Measurements from ENCODE around the gene AMN1. TPM values are rescaled to one million over a fixed set of nuclear protein-coding genes. Genes with fewer than 3 reads are reported as not detected.

The AMN1 gene
- total and polyA plus RNA-seq, 2 experiments from 2014 or later, result 12.6 to 17.7 TPM

GRCh38 chr12:31722580-31722979, 6.2 kb downstream of the AMN1 start:
- Histone ChIP-seq H2AFZ (no peak overlapping the region), H4K20me1 (replicated peaks; ENCODE audit: insufficient read depth) (no peaks in the 10 kb centered on the region), H3K4me2 (no peak overlapping the region), H3K36me3 (ENCODE audit: insufficient read depth) (no peaks in the 10 kb centered on the region), H3K4me1 (ENCODE audit: insufficient read depth) (peaks cover 9% of the 10 kb centered on the region), H3K9me2 (ENCODE audit: insufficient read depth) (no peaks in the 10 kb centered on the region; the same call in 1 of the 2 replicates), H3K27me3 (ENCODE audit: insufficient read depth) (no peaks in the 10 kb centered on the region), H3K79me2 (replicated peaks; ENCODE audit: insufficient read depth) (no peaks in the 10 kb centered on the region), H3K4me3 (no peak overlapping the region), H3F3A (replicated peaks; ENCODE audit: low read depth) (no peaks in the 10 kb centered on the region), H3K27ac (ENCODE audit: low read depth) (no peak overlapping the region)
- Mint-ChIP-seq H3K4me3 (no peak overlapping the region), H3K27me3 (ENCODE audit: insufficient read depth, low read depth, poor library complexity) (peaks cover 6% of the 10 kb centered on the region), H3K27ac (no peak overlapping the region), H3K9me3 (peaks cover 4% of the 10 kb centered on the region; the same call in 2 of the 3 replicates), H3K36me3 (ENCODE audit: low read depth) (peaks cover 15% of the 10 kb centered on the region; the same call in 2 of the 3 replicates), H3K4me1 (peaks cover 15% of the 10 kb centered on the region)
- DNase-seq (ENCODE audit: low spot score) (no peak), ATAC-seq (no peak)
- TF ChIP-seq EZH2phosphoT487 (IDR thresholded peaks at IDR 0.05; ENCODE audit: unreplicated experiment) (no peak), ZNF114 (CRISPR knock-in tag; IDR thresholded peaks at IDR 0.05) (no peak), CTCF (conservative IDR thresholded peaks at IDR 0.05; ENCODE audit: low read depth in 2 of 2) (no peak), POLR2AphosphoS5 (IDR thresholded peaks at IDR 0.05; ENCODE audit: low read depth) (no peak), ZNF331 (CRISPR knock-in tag; IDR thresholded peaks at IDR 0.05; ENCODE audit: low read depth) (no peak), JUNB (IDR thresholded peaks at IDR 0.05; ENCODE audit: unreplicated experiment) (no peak), NANOG (IDR thresholded peaks at IDR 0.05; ENCODE audit: borderline replicate concordance) (no peak)
- TF ChIP-seq, protein P1, sequence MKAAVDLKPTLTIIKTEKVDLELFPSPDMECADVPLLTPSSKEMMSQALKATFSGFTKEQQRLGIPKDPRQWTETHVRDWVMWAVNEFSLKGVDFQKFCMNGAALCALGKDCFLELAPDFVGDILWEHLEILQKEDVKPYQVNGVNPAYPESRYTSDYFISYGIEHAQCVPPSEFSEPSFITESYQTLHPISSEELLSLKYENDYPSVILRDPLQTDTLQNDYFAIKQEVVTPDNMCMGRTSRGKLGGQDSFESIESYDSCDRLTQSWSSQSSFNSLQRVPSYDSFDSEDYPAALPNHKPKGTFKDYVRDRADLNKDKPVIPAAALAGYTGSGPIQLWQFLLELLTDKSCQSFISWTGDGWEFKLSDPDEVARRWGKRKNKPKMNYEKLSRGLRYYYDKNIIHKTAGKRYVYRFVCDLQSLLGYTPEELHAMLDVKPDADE (IDR thresholded peaks at IDR 0.05), result no peak
- TF ChIP-seq, protein P2, sequence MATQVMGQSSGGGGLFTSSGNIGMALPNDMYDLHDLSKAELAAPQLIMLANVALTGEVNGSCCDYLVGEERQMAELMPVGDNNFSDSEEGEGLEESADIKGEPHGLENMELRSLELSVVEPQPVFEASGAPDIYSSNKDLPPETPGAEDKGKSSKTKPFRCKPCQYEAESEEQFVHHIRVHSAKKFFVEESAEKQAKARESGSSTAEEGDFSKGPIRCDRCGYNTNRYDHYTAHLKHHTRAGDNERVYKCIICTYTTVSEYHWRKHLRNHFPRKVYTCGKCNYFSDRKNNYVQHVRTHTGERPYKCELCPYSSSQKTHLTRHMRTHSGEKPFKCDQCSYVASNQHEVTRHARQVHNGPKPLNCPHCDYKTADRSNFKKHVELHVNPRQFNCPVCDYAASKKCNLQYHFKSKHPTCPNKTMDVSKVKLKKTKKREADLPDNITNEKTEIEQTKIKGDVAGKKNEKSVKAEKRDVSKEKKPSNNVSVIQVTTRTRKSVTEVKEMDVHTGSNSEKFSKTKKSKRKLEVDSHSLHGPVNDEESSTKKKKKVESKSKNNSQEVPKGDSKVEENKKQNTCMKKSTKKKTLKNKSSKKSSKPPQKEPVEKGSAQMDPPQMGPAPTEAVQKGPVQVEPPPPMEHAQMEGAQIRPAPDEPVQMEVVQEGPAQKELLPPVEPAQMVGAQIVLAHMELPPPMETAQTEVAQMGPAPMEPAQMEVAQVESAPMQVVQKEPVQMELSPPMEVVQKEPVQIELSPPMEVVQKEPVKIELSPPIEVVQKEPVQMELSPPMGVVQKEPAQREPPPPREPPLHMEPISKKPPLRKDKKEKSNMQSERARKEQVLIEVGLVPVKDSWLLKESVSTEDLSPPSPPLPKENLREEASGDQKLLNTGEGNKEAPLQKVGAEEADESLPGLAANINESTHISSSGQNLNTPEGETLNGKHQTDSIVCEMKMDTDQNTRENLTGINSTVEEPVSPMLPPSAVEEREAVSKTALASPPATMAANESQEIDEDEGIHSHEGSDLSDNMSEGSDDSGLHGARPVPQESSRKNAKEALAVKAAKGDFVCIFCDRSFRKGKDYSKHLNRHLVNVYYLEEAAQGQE (IDR thresholded peaks at IDR 0.05; ENCODE audit: unreplicated experiment), result no peak
- TF ChIP-seq, protein P3, sequence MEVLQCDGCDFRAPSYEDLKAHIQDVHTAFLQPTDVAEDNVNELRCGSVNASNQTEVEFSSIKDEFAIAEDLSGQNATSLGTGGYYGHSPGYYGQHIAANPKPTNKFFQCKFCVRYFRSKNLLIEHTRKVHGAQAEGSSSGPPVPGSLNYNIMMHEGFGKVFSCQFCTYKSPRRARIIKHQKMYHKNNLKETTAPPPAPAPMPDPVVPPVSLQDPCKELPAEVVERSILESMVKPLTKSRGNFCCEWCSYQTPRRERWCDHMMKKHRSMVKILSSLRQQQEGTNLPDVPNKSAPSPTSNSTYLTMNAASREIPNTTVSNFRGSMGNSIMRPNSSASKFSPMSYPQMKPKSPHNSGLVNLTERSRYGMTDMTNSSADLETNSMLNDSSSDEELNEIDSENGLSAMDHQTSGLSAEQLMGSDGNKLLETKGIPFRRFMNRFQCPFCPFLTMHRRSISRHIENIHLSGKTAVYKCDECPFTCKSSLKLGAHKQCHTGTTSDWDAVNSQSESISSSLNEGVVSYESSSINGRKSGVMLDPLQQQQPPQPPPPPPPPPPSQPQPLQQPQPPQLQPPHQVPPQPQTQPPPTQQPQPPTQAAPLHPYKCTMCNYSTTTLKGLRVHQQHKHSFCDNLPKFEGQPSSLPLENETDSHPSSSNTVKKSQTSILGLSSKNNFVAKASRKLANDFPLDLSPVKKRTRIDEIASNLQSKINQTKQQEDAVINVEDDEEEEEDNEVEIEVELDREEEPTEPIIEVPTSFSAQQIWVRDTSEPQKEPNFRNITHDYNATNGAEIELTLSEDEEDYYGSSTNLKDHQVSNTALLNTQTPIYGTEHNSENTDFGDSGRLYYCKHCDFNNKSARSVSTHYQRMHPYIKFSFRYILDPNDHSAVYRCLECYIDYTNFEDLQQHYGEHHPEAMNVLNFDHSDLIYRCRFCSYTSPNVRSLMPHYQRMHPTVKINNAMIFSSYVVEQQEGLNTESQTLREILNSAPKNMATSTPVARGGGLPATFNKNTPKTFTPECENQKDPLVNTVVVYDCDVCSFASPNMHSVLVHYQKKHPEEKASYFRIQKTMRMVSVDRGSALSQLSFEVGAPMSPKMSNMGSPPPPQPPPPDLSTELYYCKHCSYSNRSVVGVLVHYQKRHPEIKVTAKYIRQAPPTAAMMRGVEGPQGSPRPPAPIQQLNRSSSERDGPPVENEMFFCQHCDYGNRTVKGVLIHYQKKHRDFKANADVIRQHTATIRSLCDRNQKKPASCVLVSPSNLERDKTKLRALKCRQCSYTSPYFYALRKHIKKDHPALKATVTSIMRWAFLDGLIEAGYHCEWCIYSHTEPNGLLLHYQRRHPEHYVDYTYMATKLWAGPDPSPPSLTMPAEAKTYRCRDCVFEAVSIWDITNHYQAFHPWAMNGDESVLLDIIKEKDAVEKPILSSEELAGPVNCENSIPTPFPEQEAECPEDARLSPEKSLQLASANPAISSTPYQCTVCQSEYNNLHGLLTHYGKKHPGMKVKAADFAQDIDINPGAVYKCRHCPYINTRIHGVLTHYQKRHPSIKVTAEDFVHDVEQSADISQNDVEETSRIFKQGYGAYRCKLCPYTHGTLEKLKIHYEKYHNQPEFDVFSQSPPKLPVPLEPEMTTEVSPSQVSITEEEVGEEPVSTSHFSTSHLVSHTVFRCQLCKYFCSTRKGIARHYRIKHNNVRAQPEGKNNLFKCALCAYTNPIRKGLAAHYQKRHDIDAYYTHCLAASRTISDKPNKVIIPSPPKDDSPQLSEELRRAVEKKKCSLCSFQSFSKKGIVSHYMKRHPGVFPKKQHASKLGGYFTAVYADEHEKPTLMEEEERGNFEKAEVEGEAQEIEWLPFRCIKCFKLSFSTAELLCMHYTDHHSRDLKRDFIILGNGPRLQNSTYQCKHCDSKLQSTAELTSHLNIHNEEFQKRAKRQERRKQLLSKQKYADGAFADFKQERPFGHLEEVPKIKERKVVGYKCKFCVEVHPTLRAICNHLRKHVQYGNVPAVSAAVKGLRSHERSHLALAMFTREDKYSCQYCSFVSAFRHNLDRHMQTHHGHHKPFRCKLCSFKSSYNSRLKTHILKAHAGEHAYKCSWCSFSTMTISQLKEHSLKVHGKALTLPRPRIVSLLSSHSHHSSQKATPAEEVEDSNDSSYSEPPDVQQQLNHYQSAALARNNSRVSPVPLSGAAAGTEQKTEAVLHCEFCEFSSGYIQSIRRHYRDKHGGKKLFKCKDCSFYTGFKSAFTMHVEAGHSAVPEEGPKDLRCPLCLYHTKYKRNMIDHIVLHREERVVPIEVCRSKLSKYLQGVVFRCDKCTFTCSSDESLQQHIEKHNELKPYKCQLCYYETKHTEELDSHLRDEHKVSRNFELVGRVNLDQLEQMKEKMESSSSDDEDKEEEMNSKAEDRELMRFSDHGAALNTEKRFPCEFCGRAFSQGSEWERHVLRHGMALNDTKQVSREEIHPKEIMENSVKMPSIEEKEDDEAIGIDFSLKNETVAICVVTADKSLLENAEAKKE (CRISPR knock-in tag; IDR thresholded peaks at IDR 0.05), result no peak
